Measurements from ENCODE around the gene FAH. TPM values are rescaled to one million over a fixed set of nuclear protein-coding genes. Genes with fewer than 3 reads are reported as not detected.

The FAH gene
- total RNA-seq, 2 donors from 2014 or later, result 11.9 to 14.2 TPM

- Mint-ChIP-seq H3K4me1 (no peaks in the 10 kb centered on the region), H3K9me3 (no peaks in the 10 kb centered on the region), H3K27ac (no peak overlapping the region), H3K4me3 (no peak overlapping the region), H3K27me3 (ENCODE audit: insufficient read depth) (no peaks in the 10 kb centered on the region), H3K36me3 (ENCODE audit: low read depth) (peaks cover 15% of the 10 kb centered on the region)
- H3K27me3 ChIP-seq (ENCODE audit: control insufficient read depth, insufficient read depth, low read length, poor library complexity, severe bottlenecking), result no peaks in the 10 kb centered on the region
- no peak for DNase-seq
- H3K36me3 ChIP-seq (ENCODE audit: control insufficient read depth, insufficient read depth, low read length), result no peaks in the 10 kb centered on the region
- H3K4me1 ChIP-seq (ENCODE audit: control insufficient read depth, insufficient read depth, low read length), result no peaks in the 10 kb centered on the region
- H3K27ac ChIP-seq (ENCODE audit: low read depth, low read length), result no peak overlapping the region
- 84 to 89% methylated on average over 13 to 16 of the region's 16 CpGs for WGBS, 2 experiments (ENCODE audit: insufficient coverage in 1 of 2, insufficient read length in 1 of 2)
- no peak overlapping the region for H3K4me3 ChIP-seq (ENCODE audit: low read length)
- TF ChIP-seq, protein P1, sequence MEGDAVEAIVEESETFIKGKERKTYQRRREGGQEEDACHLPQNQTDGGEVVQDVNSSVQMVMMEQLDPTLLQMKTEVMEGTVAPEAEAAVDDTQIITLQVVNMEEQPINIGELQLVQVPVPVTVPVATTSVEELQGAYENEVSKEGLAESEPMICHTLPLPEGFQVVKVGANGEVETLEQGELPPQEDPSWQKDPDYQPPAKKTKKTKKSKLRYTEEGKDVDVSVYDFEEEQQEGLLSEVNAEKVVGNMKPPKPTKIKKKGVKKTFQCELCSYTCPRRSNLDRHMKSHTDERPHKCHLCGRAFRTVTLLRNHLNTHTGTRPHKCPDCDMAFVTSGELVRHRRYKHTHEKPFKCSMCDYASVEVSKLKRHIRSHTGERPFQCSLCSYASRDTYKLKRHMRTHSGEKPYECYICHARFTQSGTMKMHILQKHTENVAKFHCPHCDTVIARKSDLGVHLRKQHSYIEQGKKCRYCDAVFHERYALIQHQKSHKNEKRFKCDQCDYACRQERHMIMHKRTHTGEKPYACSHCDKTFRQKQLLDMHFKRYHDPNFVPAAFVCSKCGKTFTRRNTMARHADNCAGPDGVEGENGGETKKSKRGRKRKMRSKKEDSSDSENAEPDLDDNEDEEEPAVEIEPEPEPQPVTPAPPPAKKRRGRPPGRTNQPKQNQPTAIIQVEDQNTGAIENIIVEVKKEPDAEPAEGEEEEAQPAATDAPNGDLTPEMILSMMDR (conservative IDR thresholded peaks at IDR 0.05), result no peak
- no peak overlapping the region for H3K9ac ChIP-seq (ENCODE audit: extremely low read depth, low read length, poor library complexity, severe bottlenecking)
- no peaks in the 10 kb centered on the region for H3K9me3 ChIP-seq (ENCODE audit: control insufficient read depth, low read length)
Measured at GRCh38 chr15:80179935-80180334, 27.1 kb downstream of the FAH start.

DNA sequence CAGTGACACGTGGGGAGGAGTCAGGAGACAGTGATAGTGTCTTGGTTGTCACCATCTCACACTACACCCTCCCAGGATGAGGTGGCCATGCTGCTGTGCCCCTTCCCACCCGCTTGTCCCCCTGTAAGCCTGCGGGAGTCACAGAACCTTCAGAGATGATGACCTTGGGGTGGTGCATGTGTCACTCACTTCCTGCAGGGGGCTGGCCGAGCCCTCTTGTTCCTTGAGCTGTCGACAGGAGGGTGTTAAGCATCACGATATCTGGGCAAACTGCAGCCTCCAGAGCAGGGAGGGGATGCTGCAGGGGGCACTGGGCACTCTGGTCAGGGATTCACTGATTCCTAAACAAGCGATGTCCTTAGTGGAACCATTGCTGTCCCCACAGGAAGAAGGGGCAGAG, 27.7 kb downstream of the FAH start:
- H3K4me1 ChIP-seq (ENCODE audit: control insufficient read depth, insufficient read depth, low read length), result no peaks in the 10 kb centered on the region
- no peaks in the 10 kb centered on the region for H3K4me1 Mint-ChIP-seq

DNA sequence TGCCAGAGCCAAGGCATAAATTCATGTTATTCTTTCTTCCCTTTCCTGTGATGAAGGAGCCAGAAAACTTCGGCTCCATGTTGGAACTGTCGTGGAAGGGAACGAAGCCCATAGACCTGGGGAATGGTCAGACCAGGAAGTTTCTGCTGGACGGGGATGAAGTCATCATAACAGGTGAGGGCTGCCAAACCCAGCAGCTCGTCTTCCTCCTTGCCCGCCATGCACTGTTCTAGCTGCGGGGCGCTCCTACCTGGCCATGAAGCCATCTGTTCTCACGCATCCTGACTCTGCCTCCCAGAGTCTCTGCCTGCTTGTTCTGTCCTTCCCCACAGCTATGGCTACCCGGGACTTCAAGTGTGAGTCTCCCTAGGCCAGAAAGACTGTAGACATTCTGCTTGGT, 28.2 kb downstream of the FAH start:
- H3K36me3 Mint-ChIP-seq (ENCODE audit: low read depth), result peaks cover 19% of the 10 kb centered on the region
- no peak overlapping the region for H3K27ac Mint-ChIP-seq
- Histone ChIP-seq H3K9ac (ENCODE audit: extremely low read depth, low read length, poor library complexity, severe bottlenecking) (no peak overlapping the region), H3K27ac (ENCODE audit: low read depth, low read length) (no peak overlapping the region), H3K27me3 (ENCODE audit: control insufficient read depth, insufficient read depth, low read length, poor library complexity, severe bottlenecking) (no peaks in the 10 kb centered on the region), H3K4me3 (ENCODE audit: low read length) (no peak overlapping the region), H3K4me1 (ENCODE audit: control insufficient read depth, insufficient read depth, low read length) (no peaks in the 10 kb centered on the region), H3K9me3 (ENCODE audit: control insufficient read depth, low read length) (peaks cover 6% of the 10 kb centered on the region), H3K36me3 (ENCODE audit: control insufficient read depth, insufficient read depth, low read length) (no peaks in the 10 kb centered on the region)
- no peaks in the 10 kb centered on the region for H3K27me3 Mint-ChIP-seq (ENCODE audit: insufficient read depth)
- H3K4me1 Mint-ChIP-seq, result no peaks in the 10 kb centered on the region
- TF ChIP-seq, protein P1 (conservative IDR thresholded peaks at IDR 0.05), result no peak
- 84 to 90% methylated on average over 8 to 10 of the region's 10 CpGs for WGBS, 2 experiments (ENCODE audit: insufficient coverage in 1 of 2, insufficient read length in 1 of 2)
- H3K9me3 Mint-ChIP-seq, result no peaks in the 10 kb centered on the region
- no peak overlapping the region for H3K4me3 Mint-ChIP-seq
- no peak for DNase-seq

More for the DNA sequence above, 27.7 kb downstream of the FAH start:
- TF ChIP-seq, protein P1 (conservative IDR thresholded peaks at IDR 0.05), result peak; percentile 59
- Mint-ChIP-seq H3K9me3 (no peaks in the 10 kb centered on the region), H3K27ac (no peak overlapping the region), H3K27me3 (ENCODE audit: insufficient read depth) (no peaks in the 10 kb centered on the region), H3K4me3 (no peak overlapping the region), H3K36me3 (ENCODE audit: low read depth) (peaks cover 18% of the 10 kb centered on the region)
- no peak overlapping the region for H3K9ac ChIP-seq (ENCODE audit: extremely low read depth, low read length, poor library complexity, severe bottlenecking)
- no peaks in the 10 kb centered on the region for H3K36me3 ChIP-seq (ENCODE audit: control insufficient read depth, insufficient read depth, low read length)
- H3K4me3 ChIP-seq (ENCODE audit: low read length), result no peak overlapping the region
- H3K27me3 ChIP-seq (ENCODE audit: control insufficient read depth, insufficient read depth, low read length, poor library complexity, severe bottlenecking), result no peaks in the 10 kb centered on the region
- no peak overlapping the region for H3K27ac ChIP-seq (ENCODE audit: low read depth, low read length)
- peaks cover 2% of the 10 kb centered on the region for H3K9me3 ChIP-seq (ENCODE audit: control insufficient read depth, low read length)
- 77 to 87% methylated on average over 2 to 7 of the region's 7 CpGs for WGBS, 2 experiments (ENCODE audit: insufficient coverage in 1 of 2, insufficient read length in 1 of 2)
- peak; percentile 60 for DNase-seq

All from endodermal cell (in vitro differentiated cells).